Upper lobe of left lung (tissue), 4 donors: ENCODE results near the gene SP7.

Experiments
- POLR2A ChIP-seq, 4 donors: fragments of 450-650 bp; IDR thresholded peaks; one replicate each; pipeline ENCODE4 v1.5.1; 2016 to 2017; ENCODE audit warnings: antibody characterized with exemption in 4 of 4, mild to moderate bottlenecking in 2 of 4
- POLR2AphosphoS5 ChIP-seq, 2 donors: sonication (generic); formaldehyde crosslinking; IDR thresholded peaks; one replicate each; pipeline ENCODE4 v1.5.1; 2017; ENCODE audit warnings: antibody characterized with exemption in 2 of 2
- TF ChIP-seq, protein P1 (sequence below), 6 experiments: fragments of 450-650 bp in 4 of 6; fragments of 200-600 bp in 2 of 6; sonication (generic) in 2 of 6; IDR thresholded peaks; one replicate each; pipeline ENCODE4 v1.5.1; 2016 to 2019; ENCODE audit warnings: antibody characterized with exemption in 6 of 6

GRCh38 chr12:53365245-53365904, 29.2 kb upstream of the SP7 start:
- TF ChIP-seq, protein P1, sequence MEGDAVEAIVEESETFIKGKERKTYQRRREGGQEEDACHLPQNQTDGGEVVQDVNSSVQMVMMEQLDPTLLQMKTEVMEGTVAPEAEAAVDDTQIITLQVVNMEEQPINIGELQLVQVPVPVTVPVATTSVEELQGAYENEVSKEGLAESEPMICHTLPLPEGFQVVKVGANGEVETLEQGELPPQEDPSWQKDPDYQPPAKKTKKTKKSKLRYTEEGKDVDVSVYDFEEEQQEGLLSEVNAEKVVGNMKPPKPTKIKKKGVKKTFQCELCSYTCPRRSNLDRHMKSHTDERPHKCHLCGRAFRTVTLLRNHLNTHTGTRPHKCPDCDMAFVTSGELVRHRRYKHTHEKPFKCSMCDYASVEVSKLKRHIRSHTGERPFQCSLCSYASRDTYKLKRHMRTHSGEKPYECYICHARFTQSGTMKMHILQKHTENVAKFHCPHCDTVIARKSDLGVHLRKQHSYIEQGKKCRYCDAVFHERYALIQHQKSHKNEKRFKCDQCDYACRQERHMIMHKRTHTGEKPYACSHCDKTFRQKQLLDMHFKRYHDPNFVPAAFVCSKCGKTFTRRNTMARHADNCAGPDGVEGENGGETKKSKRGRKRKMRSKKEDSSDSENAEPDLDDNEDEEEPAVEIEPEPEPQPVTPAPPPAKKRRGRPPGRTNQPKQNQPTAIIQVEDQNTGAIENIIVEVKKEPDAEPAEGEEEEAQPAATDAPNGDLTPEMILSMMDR (IDR thresholded peaks at IDR 0.05) = no peak
- TF ChIP-seq POLR2A (IDR thresholded peaks at IDR 0.05) = peak in 1 of 4 donors; percentile 31
- TF ChIP-seq POLR2AphosphoS5 (IDR thresholded peaks at IDR 0.05) = no peak
